Thyroid gland (tissue), 4 donors: ENCODE results near the gene NCMAP. TPM values are rescaled to one million over a fixed set of nuclear protein-coding genes. Genes with fewer than 3 reads are reported as not detected.
A peak's percentile ranks its signal among the peaks of the same experiment; 100 is the strongest.

ENCODE experiments used
- DNase-seq, 2 donors: peaks; one replicate each; pipeline ENCODE4 v3.0.0-alpha.2; 2019
- H3K27ac ChIP-seq, 3 donors: fragments of 200-600 bp; sonication (generic); 1 replicate in 2 of 3; 2 replicates in 1 of 3; pipeline ENCODE4 v1.5.1; 2016 to 2019; ENCODE audit warnings: mild to moderate bottlenecking in 1 of 3, moderate library complexity in 1 of 3
- H3K27me3 ChIP-seq: fragments of 200-600 bp; sonication (generic); one replicate; pipeline ENCODE4 v1.5.1; 2019
- H3K36me3 ChIP-seq, 2 donors: fragments of 200-600 bp; sonication (generic); one replicate each; pipeline ENCODE4 v1.5.1; 2016 to 2019
- H3K4me1 ChIP-seq, 2 donors: fragments of 200-600 bp; sonication (generic); one replicate each; pipeline ENCODE4 v1.5.1; 2017 to 2019
- H3K4me3 ChIP-seq, 3 donors: fragments of 200-600 bp; sonication (generic); replicated peaks in 1 of 3; 1 replicate in 2 of 3; 2 replicates in 1 of 3; pipeline ENCODE4 v1.5.1; 2016; ENCODE audit warnings: mild to moderate bottlenecking in 1 of 3
- H3K9me3 ChIP-seq: fragments of 200-600 bp; sonication (generic); one replicate; pipeline ENCODE4 v1.5.1; 2017
- CTCF ChIP-seq, 6 experiments: fragments of 200-600 bp in 3 of 6; fragments of 450-650 bp in 3 of 6; sonication (generic) in 3 of 6; IDR thresholded peaks; one replicate each; pipeline ENCODE4 v1.5.1; 2016 to 2019; ENCODE audit warnings: antibody characterized with exemption in 6 of 6, mild to moderate bottlenecking in 2 of 6, inconsistent platforms in 1 of 6, moderate library complexity in 1 of 6
- POLR2A ChIP-seq, 2 donors: fragments of 450-650 bp; IDR thresholded peaks; one replicate each; pipeline ENCODE4 v1.6.1; 2017; ENCODE audit warnings: antibody characterized with exemption in 2 of 2, mild to moderate bottlenecking in 2 of 2, moderate library complexity in 1 of 2
- WGBS, 2 donors: methylation state at CpG; one replicate each; pipeline ENCODE4 v1.1.5; 2017; 5-methylcytosine and 5-hydroxymethylcytosine counted together
- intact Hi-C: fragments of 100-400 bp; cut with DNase I; formaldehyde crosslinking; loops from one replicate; pipeline ENCODE4 v1.15.1; 2023
- total RNA-seq, 4 donors: library from RNA; depleted of rRNA; stranded (reverse); fragments of >200 nt; gene quantifications; one replicate each; pipeline ENCODE4 v1.2.3, GENCODE V29; 2016

NCMAP gene
- total RNA-seq, 4 donors from 2014 or later = 2.8 to 9.4 (median 7.3) TPM

GRCh38 chr1:24568475-24568874 lies 12.6 kb downstream of the NCMAP start:
- Histone ChIP-seq H3K9me3 (no peaks in the 10 kb centered on the region), H3K27ac (peak overlapping the region in 2 of 3 donors; percentile 57 to 65), H3K36me3 (no peaks in the 10 kb centered on the region), H3K27me3 (no peaks in the 10 kb centered on the region), H3K4me3 (no peak overlapping the region), H3K4me1 (peaks cover 0 to 20% of the 10 kb centered on the region in 2 donors)
- WGBS, 2 donors = 83 to 93% methylated on average over 2 of the region's 2 CpGs
- intact Hi-C loops = no loop called here
- DNase-seq = no peak
- TF ChIP-seq CTCF (IDR thresholded peaks at IDR 0.05) (no peak), POLR2A (IDR thresholded peaks at IDR 0.05) (no peak)

GRCh38 chr1:24570265-24571125 lies 14.6 kb downstream of the NCMAP start:
- whole genome bisulfite sequencing, 2 donors = 75 to 77% methylated on average over 10 of the region's 10 CpGs
- TF ChIP-seq POLR2A (IDR thresholded peaks at IDR 0.05) (no peak), CTCF (IDR thresholded peaks at IDR 0.05) (no peak)
- Histone ChIP-seq H3K4me1 (peaks cover 0 to 20% of the 10 kb centered on the region in 2 donors), H3K4me3 (no peak overlapping the region), H3K9me3 (no peaks in the 10 kb centered on the region), H3K27me3 (no peaks in the 10 kb centered on the region), H3K27ac (no peak overlapping the region), H3K36me3 (no peaks in the 10 kb centered on the region)
- intact Hi-C loops = no loop called here
- DNase-seq = no peak

GRCh38 chr1:24572301-24572700 lies 16.4 kb downstream of the NCMAP start:
- intact Hi-C loops = no loop called here
- 82 to 86% methylated on average over 9 of the region's 9 CpGs for WGBS, 2 donors
- no peak overlapping the region for H3K4me3 ChIP-seq

GRCh38 chr1:24575905-24576587 lies 20.2 kb downstream of the NCMAP start:
- Histone ChIP-seq H3K4me1 (peaks cover 4 to 9% of the 10 kb centered on the region in 2 donors), H3K36me3 (no peaks in the 10 kb centered on the region), H3K9me3 (no peaks in the 10 kb centered on the region), H3K27ac (peak overlapping the region; percentile 38 to 65 (median 45)), H3K27me3 (no peaks in the 10 kb centered on the region), H3K4me3 (no peak overlapping the region)
- intact Hi-C loops = no loop called here
- DNase-seq = peak; percentile 68 to 77
- TF ChIP-seq POLR2A (IDR thresholded peaks at IDR 0.05) = no peak
- TF ChIP-seq CTCF (IDR thresholded peaks at IDR 0.05) = no peak
- WGBS, 2 donors = 39 to 49% methylated on average over 14 of the region's 14 CpGs

More at GRCh38 chr1:24572301-24572700, 16.4 kb downstream of the NCMAP start:
- no peaks in the 10 kb centered on the region for H3K36me3 ChIP-seq
- TF ChIP-seq POLR2A (IDR thresholded peaks at IDR 0.05) (no peak), CTCF (IDR thresholded peaks at IDR 0.05) (no peak)
- no peak for DNase-seq
- H3K9me3 ChIP-seq = no peaks in the 10 kb centered on the region
- no peaks in the 10 kb centered on the region for H3K27me3 ChIP-seq
- peaks cover 4 to 30% of the 10 kb centered on the region in 2 donors for H3K4me1 ChIP-seq
- no peak overlapping the region for H3K27ac ChIP-seq

GRCh38 chr1:24578846-24579245 lies 23.0 kb downstream of the NCMAP start:
- intact Hi-C loops = no loop called here
- DNase-seq = no peak
- TF ChIP-seq CTCF (IDR thresholded peaks at IDR 0.05) (no peak), POLR2A (IDR thresholded peaks at IDR 0.05) (no peak)

More at GRCh38 chr1:24578846-24579245, 23.0 kb downstream of the NCMAP start:
- no peaks in the 10 kb centered on the region for H3K27me3 ChIP-seq
- H3K4me1 ChIP-seq = peaks cover 5 to 10% of the 10 kb centered on the region in 2 donors
- no peak overlapping the region for H3K4me3 ChIP-seq
- 97% methylated on average over 6 of the region's 7 CpGs for WGBS, 2 donors
- H3K9me3 ChIP-seq = no peaks in the 10 kb centered on the region
- H3K36me3 ChIP-seq = no peaks in the 10 kb centered on the region
- no peak overlapping the region for H3K27ac ChIP-seq
